ENCODE data around the gene SERPINE1.
"Not testable (repeated sequence)": the region's sequence is repeated elsewhere in the genome, so short reads cannot be mapped to it uniquely, and the experiment has no call there.

The SERPINE1 gene

DNA sequence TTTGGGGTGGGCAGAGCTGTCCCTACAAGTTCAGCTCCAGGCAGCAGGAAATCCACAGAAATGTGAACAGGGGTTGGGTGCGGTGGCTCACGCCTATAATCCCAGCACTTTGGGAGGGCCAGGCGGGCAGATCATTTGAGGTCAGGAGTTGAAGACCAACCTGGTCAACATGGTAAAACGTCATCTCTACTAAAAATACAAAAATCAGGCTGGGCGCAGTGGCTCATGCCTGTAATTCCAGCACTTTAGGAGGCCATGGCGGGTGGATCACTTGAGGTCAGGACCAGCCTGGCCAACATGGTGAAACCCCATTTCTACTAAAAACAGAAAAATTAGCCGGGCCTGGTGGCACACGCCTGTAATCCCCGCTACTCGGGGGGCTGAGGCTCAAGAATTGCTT lies 23.2 kb upstream of the SERPINE1 start:
- DNase-seq: not testable (repeated sequence)

DNA sequence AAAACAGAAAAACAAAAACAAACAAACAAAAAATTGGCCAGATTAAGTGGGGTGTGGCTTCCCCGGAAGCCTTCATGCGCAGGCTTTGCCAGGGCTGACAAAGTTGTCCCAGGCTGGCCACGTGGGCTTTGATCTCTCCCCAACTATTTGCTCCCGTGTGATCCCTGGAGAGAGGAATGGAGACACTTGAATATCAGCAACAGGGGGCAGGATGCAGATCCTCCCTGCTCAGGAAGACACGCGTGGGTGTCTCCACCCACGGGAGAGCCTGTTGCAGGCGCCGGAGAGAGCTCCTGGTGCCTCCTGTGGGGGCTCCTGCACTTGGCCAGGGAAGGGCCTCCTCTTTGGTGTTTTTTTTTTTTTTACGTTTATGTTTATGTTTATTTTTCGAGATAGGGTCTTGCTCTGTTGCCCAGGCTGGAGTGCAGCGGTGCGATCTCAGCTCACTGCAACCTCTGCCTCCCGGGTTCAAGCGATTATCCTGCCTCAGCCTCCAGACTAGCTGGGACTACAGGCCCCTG lies 22.7 kb upstream of the SERPINE1 start:
- DNase-seq: no peak

DNA sequence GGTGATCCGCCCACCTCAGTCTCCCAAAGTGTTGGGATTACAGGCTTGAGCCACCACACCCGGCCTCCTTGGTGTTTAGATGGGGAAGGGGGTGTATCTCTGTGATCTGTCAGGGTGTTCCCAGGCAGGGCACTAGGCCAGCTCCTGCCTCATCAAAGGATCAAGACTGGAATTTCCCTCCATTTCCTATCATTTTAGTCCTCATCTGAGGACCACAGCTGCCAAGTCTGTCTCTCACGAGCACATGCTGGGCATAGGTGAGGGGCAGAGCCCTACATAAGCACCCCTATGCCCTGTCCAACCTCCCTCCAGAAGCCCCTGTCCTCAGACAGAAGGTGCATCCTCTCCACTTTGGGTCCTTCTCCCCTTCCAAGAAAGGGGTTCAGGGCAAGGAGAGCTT lies 22.1 kb upstream of the SERPINE1 start:
- no peak for DNase-seq

DNA sequence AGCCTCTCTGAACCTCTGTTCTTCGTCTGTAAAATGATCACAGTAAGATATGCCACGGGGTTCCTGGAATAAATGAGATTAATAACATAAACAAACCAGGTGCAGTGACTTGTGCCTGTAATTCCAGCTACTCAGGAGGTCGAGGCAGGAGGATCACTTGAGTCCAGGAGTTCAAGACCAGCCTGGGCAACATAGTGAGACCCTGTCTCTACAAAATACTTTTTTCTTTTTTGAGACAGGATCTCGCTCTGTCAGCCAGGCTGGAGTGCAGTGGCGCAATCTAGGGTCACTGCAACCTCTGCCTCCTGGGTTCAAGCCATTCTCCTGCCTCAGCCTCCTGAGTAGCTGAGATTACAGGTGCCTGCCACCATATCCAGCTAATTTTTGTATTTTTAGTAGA lies 21.7 kb upstream of the SERPINE1 start:
- not testable (repeated sequence) for DNase-seq

DNA sequence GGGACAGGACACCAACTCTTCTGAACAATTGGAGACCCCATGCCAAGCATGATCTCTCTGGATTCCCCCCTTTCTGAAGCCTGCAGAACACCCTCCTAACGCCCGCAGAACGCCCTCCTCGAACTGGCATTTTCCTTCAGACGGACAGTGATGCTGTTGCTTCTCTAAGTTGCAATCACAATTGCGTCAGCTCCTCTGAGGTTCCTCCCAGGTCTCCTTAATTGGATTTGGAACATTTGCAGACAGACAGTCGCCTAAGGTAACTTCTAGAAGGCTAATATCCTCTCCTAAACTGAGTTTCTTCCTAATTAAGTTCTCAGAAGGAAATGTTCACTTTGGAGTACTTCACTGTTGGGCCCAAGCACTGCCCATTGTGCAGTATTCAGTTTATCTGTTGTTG lies 20.5 kb upstream of the SERPINE1 start:
- DNase-seq: no peak

DNA sequence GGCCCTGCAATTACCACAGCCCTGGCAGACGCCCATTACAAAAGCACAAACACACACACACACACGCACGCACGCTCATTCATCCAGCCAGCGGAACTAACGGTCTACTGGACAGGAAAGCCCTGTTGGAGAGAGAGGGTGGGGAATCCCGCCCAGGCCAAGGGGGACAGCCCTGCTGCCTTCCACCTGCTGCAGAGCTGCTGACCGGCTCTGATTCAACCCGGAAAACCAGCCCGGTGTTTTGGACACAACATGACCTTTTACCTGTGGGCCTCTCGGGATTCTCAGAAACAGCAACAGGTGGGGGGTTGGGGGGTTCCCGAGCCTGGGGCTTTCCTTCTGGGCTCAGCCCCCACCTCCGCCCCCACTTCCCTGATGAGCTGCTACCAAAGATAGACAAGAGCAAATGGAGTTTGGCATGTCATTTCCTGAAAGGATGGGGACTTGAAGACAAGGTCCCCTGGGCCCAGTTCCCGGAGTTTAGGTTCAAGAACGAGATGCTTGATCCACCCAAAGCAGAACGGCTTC lies 18.5 kb upstream of the SERPINE1 start:
- no peak for DNase-seq

DNA sequence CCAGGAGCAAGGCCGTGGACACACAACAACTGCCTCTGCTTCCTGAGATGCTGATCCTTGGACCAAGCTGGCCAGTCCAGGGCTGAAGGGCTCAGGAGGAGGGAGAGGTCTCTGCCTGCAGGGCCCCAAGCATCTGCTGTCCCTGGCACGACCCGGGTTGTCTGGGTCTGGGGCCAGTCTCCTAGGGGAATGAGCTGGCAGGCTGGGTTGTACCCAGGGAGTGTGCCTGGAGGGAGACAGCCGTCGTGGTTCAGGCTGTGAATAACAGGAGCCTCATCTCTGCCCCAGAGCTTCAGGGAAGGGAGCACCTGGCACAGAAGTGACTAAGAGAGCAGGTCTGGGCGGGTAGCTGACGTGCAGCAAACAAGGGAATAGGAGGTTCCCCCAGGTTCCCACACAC lies 17.9 kb upstream of the SERPINE1 start:
- DNase-seq: no peak

DNA sequence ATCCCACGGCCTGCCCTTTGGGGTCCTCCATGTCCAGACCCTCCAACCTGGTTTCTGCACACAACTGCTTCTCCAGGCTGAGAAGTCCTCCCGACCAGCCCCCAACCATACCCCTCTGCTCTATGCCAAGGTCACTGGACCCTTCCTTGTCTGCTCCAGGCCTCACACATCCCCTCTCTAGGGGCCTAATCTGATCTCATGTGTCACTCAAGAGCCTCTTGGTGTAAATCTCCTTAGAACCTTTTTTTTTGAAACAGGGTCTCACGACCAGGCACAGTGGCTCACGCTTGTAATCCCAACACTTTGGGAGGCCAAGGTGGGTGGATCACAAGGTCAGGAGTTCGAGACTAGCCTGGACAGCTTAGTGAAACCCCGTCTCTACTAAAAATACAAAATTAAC lies 17.5 kb upstream of the SERPINE1 start:
- no peak for DNase-seq

DNA sequence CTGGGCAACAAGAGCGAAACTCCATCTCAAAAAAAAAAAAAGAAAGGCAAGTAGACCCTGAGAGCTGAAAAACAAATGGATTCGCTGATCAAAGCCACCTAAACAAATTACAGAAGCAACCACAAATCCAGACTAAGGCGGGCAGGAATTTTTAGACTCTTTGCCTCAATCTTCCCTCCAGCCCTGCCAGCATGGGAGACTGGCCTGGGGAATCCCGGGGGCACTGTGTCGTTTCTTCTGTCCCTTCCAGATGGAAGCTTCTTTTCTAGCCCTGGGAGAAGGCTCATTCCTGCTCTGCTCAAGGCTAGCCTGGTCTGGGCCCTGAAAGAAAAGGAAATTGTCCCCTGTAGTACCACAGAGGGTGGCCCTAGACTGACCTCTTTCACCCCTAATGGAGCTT lies 15.6 kb upstream of the SERPINE1 start:
- DNase-seq: no peak

DNA sequence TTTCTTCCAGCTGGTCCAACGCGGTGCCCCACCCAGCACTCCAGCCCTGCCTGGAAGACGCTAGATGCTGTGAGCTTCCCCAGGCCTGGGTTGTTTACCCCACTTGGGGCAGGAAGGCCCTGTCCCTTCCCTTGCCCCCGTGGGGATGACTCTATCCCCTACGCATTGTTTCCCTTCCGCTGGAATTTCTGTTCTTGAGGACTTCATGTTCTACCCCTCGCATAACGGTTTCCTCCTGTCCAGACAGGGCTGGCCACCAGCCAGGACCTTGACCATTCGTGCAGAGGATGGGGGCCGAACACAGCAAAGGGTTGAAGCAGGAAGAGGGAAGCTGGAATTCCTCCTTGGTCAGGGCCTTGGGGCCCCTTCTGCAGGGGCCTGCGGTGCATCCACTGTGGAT lies 14.7 kb upstream of the SERPINE1 start:
- DNase-seq: no peak

DNA sequence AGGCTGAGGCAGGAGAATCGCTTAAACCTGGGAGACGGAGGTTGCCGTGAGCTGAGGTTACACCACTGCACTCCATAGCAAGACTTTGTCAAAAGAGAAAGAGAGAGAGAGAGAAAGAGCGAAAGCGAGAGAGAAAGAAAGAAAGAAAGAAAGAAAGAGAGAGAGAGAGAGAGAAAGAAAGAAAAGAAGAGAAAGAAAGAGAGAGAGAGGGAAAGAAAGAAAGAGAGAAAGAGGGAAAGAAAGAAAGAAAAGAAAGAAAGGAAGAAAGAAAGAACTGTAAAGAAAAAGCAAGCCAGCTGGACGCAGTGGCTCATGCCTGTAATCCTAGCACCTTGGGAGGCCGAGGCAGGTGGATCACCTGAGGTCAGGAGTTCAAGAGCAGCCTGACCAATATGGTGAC lies 13.8 kb upstream of the SERPINE1 start:
- not testable (repeated sequence) for DNase-seq

DNA sequence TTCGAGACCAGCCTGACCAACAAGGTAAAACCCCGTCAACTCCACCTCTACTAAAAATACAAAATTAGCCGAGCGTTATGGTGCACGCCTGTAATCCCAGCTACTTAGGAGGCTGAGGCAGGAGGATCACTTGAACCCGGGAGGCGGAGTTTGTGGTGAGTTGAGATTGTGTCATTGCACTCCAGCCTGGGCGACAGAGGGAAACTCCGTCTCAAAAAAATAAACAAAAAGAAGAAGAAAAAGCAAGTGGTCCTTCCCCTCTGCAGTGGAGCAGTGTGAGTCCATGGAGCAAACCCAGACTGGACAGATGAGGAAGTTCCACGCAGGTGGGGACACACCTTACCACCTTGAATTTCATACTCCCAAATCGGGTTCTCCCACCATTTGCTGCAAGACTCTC lies 13.1 kb upstream of the SERPINE1 start:
- DNase-seq: no peak

DNA sequence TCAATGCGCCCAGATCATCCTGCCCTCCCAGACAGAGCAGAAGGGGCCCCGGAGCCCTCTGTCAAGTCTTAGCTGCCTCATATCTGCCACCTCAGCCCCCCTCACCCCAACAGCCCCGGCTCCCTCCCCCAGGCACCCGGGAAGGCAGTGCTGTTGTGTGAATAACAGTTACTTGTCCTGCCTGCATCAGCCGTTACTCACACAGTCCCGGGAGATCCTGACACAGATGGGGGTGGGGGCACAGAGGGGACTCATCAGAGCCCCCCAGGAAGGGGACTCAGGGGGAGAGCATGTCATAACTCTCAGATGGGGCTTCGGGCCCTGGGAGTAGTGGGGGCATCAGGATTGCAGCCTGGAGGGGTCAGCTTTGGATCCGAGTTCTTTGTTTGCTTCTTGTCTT lies 12.4 kb upstream of the SERPINE1 start:
- no peak for DNase-seq

DNA sequence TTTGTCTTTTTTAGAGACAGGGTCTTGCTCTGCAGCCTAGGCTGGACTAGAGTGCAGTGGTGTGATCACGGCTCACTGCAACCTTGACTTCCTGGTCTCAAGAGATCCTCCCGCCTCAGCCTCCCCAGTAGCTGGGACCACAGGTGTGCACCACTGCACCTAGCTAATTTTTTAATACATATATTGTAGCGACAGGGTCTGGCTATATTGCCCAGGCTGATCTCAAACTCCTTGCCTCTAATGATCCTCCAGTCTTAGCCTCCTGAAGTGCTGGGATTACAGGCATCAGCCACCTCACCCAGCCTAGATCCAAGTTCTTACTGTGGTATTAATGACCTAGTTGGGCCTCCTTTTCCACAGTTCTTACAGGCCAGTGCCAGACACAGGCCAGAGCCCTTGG lies 11.7 kb upstream of the SERPINE1 start:
- DNase-seq: no peak

DNA sequence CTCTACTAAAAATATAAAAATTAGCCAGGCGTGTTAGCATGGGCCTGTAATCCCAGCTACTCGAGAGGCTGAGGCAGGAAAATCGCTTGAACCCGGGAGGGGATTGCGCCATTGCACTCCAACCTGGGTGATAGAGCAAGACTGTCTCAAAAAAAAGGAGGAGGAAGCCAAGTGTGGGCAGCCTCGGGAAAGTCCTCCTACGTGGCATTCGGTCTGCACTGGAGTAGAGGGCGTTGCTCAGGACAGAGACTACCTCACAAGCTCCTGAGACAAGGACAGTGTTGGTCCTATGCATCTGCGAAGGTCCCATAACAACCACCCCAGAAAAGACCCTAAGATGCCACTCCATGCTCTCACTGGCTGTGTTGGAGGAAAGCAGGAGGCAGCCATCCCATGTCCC lies 10.0 kb upstream of the SERPINE1 start:
- no peak for DNase-seq

DNA sequence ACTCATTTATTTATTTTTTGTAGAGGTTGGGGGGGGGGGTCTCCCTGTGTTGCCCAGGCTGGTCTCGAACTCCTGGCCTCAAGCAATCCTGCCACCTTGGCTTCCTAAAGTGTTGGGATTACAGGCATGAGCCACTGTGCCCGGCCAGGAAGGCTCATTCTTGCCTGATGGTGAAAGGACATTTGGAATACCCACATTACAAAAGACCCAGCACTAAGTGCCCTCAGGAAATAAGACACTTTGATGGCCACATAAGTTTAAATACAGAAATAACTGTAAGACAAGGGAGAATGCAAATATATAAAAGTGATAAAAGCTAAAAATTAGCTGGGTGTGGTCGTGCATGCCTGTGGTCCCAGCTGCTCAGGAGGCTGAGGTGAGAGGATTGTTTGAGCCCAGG lies 8.0 kb upstream of the SERPINE1 start:
- DNase-seq: no peak

DNA sequence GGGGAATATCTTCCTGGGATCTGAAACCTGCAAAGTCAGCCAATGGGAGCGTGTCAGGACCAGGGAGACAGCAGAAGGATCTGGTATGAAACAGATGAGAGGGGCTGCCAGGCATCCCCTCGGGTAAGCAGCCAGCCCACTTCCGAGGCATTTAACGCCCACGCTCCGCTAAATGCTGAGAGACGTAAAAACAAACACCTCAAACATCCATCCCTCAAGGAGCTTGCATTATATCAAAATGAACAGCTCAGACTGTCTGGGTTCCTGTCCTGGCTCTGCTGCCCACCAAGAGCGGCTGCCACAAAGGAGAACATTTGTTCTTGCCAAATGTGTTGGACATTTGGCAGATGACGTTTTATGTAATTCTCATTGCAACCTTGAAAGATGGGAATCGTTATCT lies 7.0 kb upstream of the SERPINE1 start:
- DNase-seq: no peak

DNA sequence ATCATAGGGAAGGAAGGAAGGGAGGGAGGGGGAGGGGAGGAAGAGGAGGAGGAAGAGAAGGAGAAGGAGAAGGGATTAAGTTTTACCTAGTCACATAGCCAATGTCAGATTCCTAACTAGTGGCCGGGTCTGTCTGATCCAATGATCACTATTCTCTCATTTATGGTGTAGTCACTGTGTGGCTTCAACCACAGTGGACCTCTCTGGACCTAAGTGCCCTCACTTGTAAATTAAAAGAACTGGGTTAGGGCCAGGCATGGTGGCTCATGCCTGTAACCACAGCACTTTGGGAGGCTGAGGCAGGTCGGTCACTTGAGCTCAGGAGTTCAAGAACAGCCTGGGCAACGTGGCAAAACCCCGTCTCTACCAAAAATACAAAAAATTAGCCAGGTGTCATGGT lies 6.6 kb upstream of the SERPINE1 start:
- no peak for DNase-seq

DNA sequence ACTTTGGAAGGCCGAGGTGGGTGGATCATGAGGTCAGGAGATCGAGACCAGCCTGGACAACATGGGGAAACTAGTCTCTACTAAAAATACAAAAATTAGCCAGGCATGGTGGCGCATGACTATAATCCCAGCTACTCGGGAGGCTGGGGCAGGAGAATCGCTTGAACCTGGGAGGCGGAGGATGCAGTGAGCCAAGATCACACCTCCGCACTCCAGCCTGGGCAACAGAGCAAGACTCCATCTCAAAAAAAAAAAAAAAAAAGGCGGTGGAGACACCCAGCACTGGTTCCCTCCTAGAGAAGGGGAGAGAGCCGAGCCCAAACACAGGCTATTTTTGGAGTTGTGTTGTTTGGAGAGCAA lies 5.3 kb upstream of the SERPINE1 start:
- DNase-seq: not testable (repeated sequence)

DNA sequence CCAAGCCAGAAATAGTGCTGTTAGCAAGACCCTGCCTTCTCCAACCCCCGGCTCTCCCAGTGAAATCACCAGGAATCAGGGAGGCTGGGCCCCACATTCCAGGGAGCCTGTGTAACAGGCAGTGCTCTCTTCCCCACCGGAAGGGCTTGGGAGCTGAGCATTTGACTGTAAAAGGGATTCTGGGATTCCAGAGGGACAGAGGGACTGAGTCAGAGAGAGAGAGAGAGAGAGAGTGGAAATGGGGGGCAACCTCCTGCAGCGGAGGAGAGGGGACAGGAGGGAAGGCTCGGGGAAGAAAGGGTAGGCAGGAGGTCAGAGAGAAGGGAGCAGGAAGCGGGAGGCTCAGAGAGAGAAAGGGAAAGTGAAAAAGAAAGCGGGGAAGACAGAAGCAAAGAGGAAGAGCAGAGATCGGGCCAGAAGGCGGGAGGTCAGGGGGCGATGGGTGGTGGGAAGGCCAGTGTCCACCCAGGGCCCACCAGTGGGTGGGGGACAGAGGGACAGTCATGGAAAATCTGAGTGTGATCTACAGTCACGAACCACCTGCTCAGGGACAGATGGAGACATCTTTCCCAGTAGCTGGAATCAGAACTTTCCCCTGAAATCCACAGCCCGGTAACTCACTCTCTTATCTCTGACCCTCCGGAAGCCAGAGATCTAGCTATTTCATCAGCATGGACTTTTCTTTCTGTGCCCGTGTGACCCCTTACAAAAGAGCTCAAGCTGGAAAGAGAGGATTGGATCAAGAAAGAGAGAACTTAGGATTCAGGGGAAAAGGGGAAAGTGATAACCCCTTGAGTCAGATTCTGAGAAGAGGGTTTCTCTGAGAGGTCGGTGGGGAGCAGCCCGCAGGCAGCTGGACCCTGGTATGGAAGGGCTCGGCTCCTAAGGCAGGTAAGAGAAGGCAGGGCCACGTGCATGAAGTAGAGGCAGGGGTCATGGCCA lies 4.6 kb upstream of the SERPINE1 start:
- no peak for DNase-seq

DNA sequence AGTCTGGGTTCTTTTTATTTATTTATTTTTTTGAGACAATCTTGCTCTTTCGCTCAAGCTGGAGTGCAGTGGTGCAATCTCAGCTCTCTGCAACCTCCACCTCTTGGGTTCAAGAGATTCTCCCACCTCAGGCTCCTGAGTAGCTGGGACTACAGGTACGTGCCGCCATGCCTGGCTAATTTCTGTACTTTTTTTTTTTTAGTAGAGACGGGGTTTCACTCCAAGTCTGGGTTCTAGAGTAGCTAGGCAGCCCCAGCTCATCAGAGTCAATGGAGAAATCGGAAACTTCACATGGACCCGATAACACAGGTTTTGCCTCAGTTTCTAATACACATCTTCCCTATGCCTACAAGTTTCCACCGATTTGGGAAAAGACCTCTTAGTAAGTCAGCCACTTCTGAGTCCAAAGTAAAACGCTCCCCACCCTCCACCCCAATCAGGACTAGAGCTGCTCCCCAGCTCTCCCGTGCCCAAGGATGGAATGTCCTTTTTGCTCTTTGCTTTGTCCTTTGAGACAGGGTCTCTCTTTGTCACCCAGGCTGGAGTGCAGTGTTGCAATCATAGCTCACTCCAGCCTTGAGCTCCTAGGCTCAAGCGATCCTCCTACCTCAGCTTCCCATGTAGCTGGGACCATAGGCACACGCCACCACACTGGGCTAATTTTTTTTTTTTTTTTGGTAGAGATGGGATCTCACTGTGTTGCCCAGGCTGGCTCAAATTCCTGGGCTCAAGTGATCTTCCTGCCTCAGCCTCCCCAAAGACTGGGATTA lies 3.8 kb upstream of the SERPINE1 start:
- DNase-seq: no peak

DNA sequence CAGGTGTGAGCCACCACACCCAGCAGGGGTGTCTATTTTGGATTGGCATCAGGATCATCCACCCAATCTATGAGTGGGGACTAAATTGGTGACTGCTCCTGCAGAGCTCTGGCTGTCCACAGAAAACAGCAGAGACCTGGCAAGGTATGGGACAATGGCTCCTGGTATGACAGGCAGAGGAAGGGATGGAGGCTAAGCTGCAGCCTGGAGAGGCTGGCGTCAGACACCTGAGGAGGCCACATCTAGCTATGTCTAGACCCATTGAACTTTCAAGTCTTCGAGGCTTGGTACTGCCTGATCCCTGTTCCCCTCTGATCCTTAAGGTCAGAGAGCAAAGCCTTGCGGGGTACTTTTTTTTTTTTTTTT lies 3.2 kb upstream of the SERPINE1 start:
- DNase-seq: no peak

DNA sequence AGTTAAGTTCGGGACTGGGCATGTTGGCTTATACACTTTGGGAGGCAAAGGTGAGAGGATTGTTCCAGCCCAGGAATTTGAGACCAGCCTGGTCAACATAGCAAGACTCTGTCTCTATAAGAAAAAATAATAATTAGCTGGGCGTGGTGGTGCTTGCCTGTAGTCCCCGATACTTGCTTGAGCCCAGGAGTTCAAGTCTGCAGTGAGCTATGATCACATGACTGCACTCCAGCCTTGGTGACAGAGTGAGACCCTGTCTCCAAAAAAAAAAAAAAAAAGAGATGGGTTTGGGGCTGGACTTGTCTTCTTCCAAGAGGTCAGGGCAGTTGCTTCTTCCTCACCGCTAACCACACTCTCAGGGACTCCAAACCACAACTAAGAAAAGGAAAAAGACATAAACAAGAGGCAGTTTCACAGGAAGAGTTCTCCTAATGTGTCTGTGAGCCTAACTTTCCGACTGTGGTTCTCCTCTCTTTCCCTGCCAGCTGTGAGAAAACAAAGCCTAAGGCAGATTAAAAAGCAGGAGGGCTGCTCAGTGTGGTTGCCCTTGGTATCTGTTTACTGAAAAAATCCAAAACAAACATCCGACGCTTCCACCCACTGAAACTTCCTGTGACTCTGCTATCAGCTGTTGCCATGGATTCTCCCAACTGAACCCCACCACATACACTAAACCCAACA lies 2.4 kb upstream of the SERPINE1 start:
- no peak for DNase-seq
